Ramos (cell line): ENCODE measurements around the gene DIMT1.

Experiments used
- in situ Hi-C: fragments of 300-500 bp; cut with MboI; formaldehyde crosslinking; loops from one replicate; pipeline ENCODE4 v1.14.3; 2022; ENCODE audit warnings: low sequenced_read_pairs; ENCODE audit not compliant: unreplicated experiment

Gene DIMT1

DNA sequence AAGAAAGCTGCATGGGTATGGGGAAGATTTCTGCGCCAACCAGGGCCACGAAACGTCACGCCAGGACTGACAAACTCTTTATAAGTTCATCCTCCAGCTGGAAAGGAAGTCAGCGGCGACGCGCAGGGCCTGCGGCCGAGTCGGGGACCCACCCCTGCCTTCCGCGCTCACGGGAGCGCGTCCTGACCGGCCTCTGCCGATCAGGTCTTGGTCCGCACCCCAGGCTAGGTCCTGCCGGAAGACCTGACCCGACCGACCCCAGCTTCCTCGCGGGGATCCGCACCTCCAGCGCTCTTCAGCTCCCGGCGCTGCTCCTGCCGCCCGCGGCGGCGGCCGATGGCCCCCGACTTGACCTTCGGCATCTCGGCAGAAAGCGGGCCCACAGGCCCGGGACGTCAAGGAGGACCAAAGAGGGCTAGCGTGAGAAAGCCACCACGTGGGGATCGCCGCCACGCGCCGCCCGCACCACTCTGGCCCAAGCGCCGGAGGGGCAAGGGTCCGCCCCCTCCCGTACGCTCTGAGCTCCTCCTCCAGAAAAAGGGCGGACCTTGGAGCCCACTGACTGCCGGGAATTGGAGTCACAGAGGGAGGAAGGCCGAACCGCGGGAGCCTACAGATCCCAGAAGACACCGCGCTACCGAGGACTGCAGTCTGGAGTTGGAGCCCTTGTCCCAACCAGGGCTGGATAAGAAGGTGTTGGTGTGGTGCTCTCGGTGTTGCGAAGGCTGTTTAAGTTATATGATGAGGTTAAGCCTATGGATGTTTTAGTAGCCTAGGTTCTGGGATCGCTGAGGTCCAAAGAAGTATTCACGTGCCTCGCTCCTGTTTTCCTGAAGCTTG is at the start of gene DIMT1:
Gene DIMT1, minus strand, starts transcription at position 495 of the 840 bp plus-strand sequence. Its CDS starts 133 bp downstream, at position 362.
- in situ Hi-C loops, result no loop called here

DNA sequence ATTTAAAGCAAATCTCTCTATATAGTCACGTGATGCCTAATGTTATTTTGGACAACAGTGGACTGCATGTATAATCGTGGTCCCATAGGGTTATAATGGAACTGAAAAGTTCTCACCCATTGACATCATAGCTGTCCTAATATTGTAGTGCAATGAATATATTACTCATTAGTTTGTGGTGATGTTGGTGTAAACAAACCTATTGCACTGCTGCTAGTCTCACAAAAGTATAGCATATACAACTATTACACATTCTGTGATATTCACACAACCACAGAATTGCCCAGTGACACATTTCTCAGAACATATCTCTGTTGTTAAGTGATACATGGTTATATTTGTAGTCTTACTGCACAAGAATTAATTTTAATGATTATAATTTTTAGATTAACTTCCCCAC is 46.6 kb upstream of the DIMT1 start:
- in situ Hi-C loops, result loop anchor here (10.0 kb wide), 1 partner anchor 325 kb away; no protein-coding TSS in a partner anchor

DNA sequence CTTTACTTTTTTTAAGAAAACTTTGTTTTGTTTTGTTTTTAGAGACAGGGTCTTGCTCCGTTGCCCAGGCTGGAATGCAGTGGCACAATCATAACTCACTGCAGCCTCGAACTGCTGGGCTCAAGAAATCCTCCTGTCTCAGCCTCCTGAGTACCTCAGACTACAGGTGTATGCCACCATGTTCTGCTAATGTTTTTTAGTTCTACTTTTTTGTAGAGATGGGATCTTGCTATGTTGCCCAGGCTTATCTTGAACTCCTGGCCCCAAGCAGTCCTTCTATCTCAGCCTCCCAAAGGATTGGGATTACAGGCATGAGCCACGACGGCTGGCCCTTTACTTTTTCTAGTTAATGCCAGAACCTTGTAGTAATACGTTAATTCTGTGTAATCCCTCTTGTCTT is 44.8 kb upstream of the DIMT1 start:
- in situ Hi-C loops, result no loop called here

DNA sequence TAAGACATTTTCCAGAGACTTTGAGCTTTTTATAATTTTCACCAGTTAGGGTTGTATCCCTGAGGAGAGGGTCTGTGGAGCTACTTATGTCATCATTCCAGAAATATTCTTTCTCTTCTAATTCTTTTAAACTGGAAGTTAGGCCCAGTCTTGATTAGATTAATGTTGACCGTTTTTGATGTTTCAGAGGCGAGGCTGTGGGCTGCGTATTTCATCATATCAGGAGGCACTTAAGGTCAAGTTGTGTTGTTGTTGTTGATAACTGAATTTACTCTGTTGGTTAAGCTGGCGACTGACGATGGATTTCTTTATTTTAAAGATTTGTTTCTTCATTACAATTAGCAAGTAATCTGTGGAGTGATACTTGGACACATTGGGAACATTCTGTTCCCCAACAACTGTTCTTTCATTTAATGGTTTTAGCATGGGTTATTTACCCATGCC is 28.9 kb upstream of the DIMT1 start:
- in situ Hi-C loops, result no loop called here

DNA sequence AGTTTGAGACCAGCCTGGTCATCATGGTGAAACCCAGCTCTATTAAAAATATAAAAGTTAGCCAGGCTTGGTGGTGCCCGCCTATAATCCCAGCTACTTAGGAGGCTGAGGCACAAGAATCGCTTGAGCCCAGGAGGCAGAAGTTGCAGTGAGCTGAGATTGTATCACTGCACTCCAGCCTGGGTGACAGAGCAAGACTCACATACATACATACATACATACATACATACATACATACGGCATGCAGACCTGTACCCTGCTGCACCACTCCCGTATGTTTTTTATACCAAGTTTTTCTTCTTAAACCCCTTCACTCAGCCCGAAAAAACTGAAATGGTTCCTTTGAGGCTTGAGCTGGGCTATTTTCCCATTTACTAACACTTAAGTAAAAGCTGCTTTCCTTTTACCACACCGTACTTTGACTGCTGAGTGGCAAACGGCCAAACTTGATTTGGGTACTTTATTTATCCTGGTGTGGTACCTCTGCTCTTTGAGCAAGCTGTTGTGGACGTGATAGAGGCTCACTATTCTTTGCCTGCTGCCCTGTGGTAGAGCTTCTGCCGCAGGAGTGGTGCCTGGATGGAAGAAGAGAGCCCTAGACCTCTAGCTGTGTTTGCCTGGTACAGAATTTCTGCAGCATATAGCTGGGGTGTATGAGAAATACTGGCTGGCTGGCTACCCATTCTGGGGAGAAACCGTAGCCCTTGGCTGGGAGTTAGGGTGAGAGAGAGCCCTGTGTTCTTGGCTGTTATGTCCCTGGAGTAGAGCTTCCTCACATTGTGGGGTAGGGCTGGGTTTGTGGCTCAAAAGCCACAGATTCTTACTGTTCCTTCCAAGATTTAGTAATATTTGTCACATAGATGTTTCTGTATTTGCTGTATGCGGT is 28.3 kb upstream of the DIMT1 start:
- in situ Hi-C loops, result no loop called here

DNA sequence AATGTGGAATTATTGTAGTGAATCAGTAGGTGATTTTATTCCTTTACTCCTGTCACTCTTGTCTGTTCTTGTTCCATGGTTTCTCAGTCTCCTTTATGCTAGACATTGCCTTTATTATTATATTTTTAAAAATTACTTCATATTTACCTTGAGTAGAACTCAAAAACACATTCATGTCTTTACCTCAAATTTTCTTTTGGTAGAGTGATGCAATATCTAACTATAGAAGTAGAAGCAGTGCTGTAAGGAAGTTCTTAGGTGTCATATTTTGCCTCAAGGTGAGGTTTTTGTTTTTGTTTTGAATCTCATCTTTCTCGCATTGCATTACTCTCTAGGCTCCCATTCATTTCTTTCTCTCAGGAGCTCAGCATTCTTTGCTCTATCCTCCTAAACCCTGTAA is 21.1 kb upstream of the DIMT1 start:
- in situ Hi-C loops, result no loop called here

DNA sequence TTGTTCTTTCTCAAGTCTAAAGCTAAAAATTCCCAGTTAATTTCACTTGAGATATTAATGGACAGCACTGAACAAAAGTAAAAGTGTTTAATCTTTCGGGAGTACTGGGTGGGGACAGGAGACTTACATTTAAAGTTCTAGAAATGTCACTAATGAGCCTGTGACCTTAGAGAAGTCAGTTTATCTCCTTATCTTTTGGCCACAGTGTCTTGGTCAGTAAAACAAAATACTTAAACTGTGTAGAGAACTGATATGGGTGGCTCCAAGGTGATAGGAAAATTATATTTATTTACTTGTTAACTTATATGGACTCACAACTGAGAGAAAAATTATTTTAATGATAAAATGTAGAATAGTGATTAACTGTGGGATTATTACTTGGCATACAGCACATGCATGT is 17.7 kb upstream of the DIMT1 start:
- in situ Hi-C loops, result no loop called here

DNA sequence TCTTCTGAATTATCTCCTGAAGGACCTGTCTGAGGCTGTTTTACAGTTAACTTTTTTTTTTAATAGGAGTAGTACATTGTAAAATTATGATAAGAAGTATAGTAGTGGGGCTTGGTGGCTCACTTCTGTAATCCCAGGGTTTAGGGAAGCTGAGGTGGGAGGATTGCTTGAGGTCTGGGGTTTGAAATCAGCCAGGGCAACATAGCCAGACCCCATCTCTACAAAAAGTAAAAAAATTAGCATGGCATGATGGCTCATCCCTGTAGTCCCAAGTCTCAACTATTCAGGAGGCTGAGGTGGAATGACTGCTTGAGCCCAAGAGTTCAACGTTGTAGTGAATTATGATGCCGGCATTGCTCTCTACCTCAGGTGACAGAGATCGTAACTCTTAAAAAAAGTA is 15.9 kb upstream of the DIMT1 start:
- in situ Hi-C loops, result no loop called here

DNA sequence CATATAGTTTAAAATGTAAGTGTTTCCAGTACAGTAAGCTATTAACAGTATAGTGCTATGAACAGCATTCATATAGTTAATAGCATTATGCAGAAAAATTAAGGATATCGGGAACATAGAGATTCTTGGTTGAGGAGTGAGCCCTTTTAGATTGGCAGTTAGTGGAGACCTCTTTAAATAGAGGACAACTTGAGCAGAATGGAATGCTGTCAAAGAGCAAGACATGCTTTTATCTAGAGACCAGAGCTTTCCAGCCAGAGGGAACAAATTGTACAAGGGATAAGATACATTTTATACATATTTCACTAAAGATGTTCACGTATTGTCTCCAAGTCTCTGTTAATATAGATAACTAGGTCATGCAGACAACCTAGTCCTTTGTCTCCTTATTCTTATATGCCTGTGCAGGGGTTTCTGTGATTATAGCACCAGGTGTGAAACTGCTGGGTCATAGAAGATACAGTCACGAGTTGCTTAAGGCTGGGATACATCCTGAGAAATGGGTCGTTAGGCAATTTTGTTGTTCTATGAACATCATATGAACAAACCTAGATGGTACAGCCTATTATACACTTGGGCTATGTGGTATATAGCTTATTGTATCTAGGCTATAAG is 14.9 kb upstream of the DIMT1 start:
- in situ Hi-C loops, result no loop called here

DNA sequence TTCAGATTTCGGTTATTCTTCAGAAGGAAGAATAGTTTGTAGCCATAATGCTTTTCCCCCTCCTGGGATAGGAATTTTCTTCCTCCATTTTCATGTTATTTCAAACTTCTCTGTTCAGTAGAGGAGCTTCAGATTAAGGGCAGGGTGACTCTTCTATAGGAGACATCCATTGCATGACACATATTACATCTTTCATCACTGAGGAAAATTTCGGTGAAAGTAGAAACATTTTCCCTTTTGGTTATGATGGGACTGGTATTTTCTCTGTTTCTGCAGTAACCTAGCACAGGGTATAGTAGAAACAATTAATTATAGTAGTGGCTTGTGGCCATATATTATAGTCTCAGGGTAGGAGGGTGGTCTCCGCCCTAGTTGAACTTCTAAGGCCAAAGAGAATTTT is 10.0 kb upstream of the DIMT1 start:
- in situ Hi-C loops, result no loop called here

DNA sequence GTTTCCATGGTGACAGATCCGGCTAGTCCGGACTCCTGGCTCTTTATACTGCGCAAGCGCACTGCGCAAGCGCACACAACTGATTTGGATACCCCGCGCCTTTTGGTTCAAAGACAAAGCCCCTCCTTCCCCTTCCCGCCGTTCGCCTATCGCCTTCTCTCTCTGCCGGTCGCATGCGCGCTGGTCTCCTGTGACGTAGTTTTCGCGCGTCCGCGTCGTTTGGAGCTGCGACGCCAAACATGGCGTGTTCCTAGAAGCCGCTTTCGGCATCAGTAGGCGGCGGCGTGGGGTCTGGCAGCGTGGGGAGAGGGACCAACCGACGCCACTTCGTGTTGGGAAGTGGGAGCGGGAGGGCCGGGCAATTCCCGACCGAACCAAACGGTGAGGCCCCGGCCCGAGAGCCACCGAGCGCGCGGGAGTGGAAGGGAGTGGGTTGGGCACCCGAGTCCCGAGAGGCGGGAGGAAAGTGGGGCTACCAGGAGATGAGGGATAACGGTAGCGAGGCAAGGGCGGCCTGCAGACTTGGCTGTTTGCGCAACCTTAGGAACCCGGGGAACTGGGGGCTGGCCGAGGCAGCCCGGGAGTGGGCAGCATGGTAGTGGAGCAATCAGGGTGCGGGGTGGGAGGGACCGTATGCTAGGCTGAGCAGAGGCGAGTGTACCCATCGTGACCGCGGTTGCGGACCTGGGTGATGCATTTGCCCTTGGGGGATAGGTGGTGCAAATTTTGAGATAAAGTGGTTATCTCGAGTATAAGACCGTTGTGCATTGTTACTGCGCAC is 9.0 kb upstream of the DIMT1 start, which contains the start of gene IPO11:
Gene IPO11, plus strand, starts transcription at position 215 of the 781 bp plus-strand sequence. CDS start 24,517 bp downstream, outside the sequence.
- in situ Hi-C loops, result no loop called here

DNA sequence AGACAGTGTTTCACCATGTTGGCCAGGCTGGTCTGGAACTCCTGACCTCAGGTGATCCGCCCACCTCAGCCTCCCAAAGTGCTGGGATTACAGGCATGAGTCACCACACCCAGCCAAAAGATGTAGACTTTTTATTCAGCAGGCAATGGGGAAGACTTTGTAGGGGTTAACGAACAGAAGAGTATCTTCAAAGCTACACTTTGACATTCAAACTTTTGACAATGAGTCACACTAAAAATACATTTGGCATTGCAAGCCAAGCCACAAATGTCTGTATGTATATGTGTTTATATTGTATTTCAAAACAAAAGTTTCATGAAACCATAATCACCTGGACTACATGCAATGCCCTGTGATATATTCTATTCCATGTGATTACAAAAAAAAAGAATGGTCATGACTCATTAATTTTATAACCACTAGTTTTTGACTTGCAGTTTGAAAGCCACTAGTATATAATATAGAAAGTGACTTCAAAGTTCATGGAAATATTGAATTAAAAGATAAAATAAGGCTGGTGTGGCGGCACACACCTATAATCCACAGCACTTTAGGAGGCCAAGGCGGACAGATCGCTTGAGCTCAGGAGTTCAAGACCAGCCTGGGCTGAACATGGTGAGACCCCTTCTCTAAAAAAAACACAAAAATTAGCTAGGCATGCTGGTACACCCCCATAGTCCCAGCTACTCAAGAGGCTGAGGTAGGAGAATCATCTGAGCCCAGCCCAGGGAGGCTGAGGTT is 8.3 kb downstream of the DIMT1 start:
- in situ Hi-C loops, result no loop called here

DNA sequence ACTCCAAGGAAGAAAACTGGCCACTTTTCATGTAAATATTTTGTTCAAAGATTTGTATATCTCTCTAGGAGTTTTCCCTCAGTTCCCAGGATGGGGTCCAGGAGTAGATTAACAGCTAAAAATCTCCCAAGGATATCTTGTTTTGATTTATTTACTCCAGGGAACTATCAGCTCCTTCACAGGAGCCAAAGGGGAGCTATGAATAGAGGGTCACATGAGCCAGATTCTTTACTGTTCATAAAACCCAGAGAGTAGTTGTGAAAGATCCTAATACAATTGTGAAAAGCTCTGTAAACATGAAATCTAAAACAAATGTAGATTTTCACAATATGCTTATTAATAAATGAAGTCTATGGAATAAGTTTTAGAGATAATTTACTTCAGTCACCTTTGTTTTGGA is 16.9 kb downstream of the DIMT1 start:
- in situ Hi-C loops, result no loop called here

DNA sequence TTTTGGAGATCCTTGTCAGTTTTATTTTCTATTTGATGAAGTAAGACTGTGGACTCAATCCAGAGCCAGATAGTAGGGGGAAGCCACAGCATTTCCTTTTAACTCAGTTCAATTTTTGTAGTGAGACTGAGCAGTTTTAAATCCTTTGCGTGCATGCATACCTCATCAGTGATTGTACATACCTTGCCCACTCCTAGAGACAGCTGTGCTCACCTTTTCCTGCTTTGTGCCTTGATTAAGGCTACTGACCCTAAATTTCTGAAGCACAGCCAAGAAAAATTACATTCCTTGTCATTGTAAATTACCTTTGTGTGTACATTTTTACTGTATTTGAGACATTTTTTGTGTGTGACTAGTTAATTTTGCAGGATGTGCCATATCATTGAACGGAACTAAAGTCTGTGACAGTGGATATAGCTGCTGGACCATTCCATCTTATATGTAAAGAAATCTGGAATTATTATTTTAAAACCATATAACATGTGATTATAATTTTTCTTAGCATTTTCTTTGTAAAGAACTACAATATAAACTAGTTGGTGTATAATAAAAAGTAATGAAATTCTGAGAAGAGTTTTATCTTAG is 17.8 kb downstream of the DIMT1 start:
- in situ Hi-C loops, result no loop called here

DNA sequence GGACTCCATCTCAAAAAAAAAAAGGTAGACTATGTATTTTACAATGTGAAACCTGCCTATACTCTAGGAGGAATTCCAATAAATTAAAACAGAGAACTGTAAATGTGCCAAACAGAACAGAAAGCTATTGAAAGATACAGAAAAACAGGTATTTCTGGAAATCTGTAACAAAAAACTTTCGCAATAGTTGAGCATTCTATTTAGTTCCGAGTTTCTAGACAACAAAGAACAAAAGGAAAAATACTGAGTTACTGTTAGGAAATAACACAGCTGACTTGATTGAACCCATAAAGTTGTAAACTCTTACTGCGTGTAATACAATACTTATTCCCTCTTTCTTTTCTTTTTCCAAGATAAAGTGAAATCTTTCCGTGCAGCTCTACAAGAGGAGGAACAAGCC is 18.6 kb downstream of the DIMT1 start:
- in situ Hi-C loops, result no loop called here

DNA sequence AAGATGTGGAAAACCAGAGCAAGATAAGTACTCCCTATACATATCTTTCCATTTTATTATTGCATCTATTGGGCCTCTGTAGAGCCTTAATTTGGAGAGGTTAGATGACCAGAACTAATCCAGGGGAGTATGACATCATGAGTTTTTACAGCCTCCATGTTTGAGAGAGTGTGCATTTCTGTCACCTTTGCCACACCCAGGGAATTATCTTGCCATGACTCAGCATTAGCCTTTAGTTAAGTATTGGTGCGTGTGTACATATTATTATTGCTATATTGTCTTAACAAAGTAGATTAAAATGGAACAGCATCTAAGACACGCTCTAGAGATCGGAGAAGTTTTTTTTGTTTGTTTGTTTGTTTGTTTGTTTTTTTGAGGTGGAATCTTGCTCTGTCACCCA is 27.6 kb downstream of the DIMT1 start:
- in situ Hi-C loops, result no loop called here

DNA sequence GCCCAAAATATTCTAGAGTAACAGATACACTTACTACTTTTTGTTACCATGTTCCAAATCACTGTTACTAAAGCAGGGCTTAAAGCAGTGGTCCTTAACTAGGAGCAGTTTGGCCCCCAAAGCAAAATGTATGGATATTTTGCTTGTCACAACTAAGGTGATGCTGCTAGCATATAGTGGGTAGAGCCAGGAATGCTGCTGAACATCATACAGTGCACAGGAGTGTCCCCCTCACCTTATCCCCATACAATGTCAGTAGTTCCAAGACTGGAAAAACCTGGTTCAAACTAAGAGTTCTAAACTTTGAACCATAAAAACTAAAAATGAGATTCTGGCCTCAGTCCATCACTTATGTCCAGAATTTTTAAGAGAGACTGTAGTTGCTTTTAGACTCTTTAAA is 28.1 kb downstream of the DIMT1 start:
- in situ Hi-C loops, result no loop called here

DNA sequence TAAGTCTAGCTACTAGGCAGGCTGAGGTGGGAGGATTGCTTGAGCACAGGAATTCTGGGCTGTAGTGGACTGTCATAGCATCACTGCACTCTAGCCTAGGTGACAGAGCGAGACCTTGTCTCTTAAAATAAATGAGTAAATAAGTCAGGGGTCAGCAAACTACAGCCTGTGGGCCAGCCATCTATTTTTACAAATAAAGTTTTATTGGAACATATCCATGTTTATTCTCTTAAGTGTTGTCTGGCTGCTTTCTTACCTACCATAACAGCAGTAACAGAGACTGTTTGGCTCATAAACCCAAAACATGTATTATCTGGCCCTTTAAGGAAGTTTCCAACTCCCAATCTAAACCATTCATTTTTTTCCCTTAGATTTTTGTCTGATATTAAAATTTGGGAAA is 29.6 kb downstream of the DIMT1 start:
- in situ Hi-C loops, result no loop called here

DNA sequence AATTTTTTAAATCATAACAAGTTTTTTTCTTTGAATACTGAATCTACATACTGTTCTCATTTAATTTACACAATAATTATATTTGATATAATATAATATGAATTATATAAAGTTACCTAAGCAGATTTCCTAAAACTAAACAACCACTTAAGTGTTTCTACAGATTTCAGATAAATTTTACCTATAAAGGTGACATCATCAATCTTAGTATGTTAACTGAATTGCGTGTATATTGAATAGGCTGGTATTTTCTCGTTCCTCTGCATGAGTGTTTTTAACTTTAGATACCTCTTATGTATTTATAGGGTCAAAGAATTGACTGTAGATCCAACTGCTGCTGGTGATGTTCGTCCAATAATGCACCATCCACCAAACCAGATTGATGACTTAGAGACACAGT is 30.3 kb downstream of the DIMT1 start:
- in situ Hi-C loops, result no loop called here
